Hair follicle dermal papilla cell (primary cell): Measurements from ENCODE around the gene R3HDML. TPM values are rescaled to one million over a fixed set of nuclear protein-coding genes. Genes with fewer than 3 reads are reported as not detected.

Experiments used
- small RNA-seq: library from RNA; depleted of rRNA; stranded (forward); fragments of <200 nt; gene quantifications from one replicate; pipeline ENCODE3, GENCODE V24; 2012
- total RNA-seq: library from RNA; depleted of rRNA; stranded (reverse); fragments of >200 nt; gene quantifications from 2 replicates; pipeline ENCODE4 v1.2.3, GENCODE V29; 2012

The R3HDML gene, protein sequence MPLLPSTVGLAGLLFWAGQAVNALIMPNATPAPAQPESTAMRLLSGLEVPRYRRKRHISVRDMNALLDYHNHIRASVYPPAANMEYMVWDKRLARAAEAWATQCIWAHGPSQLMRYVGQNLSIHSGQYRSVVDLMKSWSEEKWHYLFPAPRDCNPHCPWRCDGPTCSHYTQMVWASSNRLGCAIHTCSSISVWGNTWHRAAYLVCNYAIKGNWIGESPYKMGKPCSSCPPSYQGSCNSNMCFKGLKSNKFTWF
- total RNA-seq, result not detected in 2 replicates

DNA sequence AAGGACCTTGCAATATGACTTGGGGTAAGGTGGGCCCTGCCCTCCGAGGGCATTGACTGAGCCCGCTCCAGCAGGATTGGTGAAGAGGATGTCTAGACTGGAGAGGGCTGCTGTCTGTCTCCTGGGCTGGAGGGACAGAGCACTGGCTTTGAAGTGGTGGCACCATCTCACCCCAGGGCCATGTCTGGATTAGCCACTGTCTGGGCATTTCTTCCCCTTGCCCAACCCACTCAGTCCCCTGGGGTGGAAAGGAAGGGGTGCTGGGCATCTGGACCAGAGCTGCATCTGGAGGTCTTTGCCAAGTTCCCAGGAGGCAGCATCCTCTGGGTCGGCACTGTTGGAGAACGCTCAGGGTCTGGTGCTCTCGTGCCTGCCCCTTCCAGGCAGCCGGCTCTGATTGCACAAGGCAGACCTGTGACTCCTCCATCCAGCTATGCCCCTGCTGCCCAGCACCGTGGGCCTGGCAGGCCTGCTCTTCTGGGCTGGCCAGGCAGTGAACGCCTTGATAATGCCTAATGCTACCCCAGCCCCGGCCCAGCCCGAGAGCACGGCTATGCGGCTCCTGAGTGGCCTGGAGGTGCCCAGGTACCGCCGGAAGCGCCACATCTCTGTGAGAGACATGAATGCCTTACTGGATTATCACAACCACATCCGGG is at the start of gene R3HDML:
TSS of gene R3HDML (plus strand) at position 319 of the 656 bp plus-strand sequence. CDS start at position 434, 115 bp downstream.

DNA sequence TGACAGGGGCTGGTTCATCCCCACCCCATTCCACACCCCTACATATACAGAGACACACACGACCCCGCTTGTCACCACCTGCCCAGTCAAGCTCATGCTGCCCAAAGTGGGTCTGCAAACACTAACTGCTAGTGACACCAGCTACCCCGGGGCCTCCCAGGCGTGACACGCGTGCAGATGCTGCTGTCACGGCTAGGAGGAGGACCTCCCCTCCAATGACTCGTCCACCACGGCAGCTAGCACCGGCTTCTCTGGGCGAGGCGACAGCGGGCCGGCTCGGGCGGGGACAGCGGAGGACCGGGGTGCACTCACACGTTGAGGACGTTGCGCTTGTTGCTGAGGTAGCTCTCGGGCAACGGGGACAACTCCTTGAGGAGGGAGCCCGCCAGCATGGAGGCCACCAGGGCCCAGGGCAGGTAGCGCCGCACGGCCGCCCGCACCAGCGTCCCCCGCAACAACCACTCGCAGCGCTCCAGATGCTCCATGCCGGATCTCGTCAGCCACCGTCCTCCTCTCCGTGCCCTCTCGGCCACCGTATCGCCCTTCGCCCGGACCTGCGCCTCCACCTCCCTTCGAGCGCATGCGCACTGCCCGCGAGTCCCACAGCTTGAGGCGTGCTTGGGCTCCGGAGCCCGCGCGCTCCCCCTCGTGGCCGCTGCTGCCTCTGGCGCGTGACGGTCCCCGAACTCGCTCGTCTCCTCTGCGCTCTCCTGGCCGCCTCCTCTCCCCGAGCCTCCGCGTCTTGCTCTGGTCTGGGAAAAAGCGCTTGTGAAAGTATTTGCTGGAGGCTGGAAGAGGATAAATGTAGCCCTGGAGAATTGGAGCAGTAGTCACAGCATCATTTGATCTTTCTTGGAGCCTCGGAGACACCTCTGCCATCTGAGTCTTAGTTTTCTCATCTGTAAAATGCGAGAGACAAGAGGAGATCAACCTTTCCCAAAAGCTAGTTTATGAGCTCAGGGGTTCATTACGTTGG is 25.9 kb upstream of the R3HDML start, which contains the start of gene FITM2:
TSS of gene FITM2 (minus strand) at position 539 of the 976 bp plus-strand sequence. CDS start at position 485, 54 bp downstream.

DNA sequence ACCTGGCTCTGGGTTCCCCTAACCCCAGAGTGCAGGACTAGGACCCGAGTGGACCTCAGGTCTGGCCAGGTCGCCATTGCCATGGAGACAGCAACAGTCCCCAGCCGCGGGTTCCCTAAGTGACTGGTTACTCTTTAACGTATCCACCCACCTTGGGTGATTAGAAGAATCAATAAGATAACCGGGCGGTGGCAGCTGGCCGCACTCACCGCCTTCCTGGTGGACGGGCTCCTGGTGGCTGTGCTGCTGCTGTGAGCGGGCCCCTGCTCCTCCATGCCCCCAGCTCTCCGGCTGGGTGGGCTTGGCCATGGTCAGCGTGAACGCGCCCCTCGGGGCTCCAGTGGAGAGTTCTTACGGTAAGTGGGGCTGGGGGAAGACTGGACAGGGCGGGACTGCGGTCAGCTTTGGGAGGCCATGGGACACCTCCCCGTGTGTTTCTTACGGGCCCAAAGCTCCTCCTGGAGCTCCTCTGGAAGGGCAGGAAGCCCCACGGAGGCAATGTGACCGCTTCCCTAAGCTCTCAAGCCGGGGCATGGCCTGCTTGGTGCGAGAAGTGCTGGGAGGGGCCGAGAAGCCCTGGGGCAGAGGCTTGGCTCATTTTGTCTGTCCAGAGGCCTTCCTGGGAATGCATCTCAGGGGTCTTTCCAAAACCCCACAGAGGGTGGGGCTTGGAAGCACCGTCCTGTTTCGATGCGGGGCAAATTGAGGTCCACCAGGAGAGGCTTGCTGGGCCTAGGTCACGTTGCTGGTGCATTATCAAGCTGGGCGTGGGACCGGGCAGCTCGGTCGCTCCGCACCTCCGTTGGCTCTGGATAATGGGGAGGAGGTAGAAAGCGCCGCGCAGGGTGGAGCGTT is 18.9 kb downstream of the R3HDML start, which contains the start of gene HNF4A:
TSS of gene HNF4A (plus strand) at position 202 of the 855 bp plus-strand sequence. CDS start at position 308, 106 bp downstream.

Small RNA genes within 50 kb of the gene (small RNA-seq; reads per million reads assigned to genes)
- not detected for gene RF00019

Other genes with a start within 250 kb of the R3HDML start
- 21.4 and 37.0 TPM in 2 replicates for gene JPH2, start 149.9 kb upstream of the R3HDML start, total RNA-seq
- gene OSER1, start 126.3 kb upstream of the R3HDML start, total RNA-seq, result 50.3 and 50.8 TPM in 2 replicates
- gene GDAP1L1, start 89.7 kb upstream of the R3HDML start, total RNA-seq, result not detected in 2 replicates
- gene FITM2, start 25.8 kb upstream of the R3HDML start, total RNA-seq, result 9.5 and 12.7 TPM in 2 replicates
- gene HNF4A, start 18.7 kb downstream of the R3HDML start, total RNA-seq, result not detected in 2 replicates
- gene TTPAL, start 138.8 kb downstream of the R3HDML start, total RNA-seq, result 21.9 and 22.2 TPM in 2 replicates
- gene SERINC3, start 185.0 kb downstream of the R3HDML start, total RNA-seq, result 123 and 151 TPM in 2 replicates
- gene PKIG, start 245.5 kb downstream of the R3HDML start, total RNA-seq, result 176 and 200 TPM in 2 replicates